ENCODE results near the gene WDR20. TPM values are rescaled to one million over a fixed set of nuclear protein-coding genes. Genes with fewer than 3 reads are reported as not detected.

WDR20 gene
- total RNA-seq, 3 donors from 2014 or later (not counting 1 experiment from before 2014, with no cell fraction given) = 55.5 to 66.7 (median 62.2) TPM

DNA sequence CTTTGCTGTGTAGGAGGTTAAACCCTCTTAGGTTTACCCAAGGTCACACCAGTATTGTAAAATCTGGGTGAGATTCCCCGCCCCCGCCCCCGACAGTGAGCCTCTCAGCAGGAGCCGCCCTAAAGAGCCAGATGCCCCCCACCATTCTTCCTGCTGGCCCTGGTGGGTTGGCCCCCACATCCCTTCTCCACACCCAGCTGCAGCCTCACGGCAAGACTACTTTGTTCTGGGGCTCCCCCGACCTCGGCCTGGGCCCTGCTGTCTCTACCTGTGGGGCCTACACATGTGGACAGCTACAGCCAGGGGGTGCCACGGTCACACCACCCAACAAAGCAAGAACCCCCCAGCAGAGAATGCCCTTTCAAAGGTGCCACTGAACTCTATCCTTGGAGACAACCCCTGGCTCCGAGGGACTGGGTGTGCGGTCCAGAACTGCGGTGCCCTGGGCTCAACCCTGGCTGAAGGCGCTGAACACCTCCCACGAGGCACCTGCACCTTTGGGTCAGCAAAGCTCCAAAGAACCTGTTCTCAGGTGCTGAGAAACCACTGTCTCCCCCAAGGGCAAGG lies 82.4 kb downstream of the WDR20 start:
- Mint-ChIP-seq H3K27ac (no peak overlapping the region), H3K4me1 (peaks cover 3 to 13% of the 10 kb centered on the region in 2 donors), H3K4me3 (no peak overlapping the region), H3K9me3 (no peaks in the 10 kb centered on the region), H3K36me3 (no peaks in the 10 kb centered on the region), H3K27me3 (ENCODE audit: low read depth in 2 of 2) (no peaks in the 10 kb centered on the region)
- Histone ChIP-seq H3K4me3 (ENCODE audit: low read length) (no peak overlapping the region), H3K9me3 (ENCODE audit: control insufficient read depth, insufficient read depth, low read length) (no peaks in the 10 kb centered on the region), H3K4me1 (ENCODE audit: control insufficient read depth, insufficient read depth, low read length) (no peaks in the 10 kb centered on the region), H3K27ac (ENCODE audit: low read length) (no peak overlapping the region), H3K27me3 (ENCODE audit: control insufficient read depth, insufficient read depth, low read length) (no peaks in the 10 kb centered on the region), H3K36me3 (ENCODE audit: control insufficient read depth, insufficient read depth, low read length) (peaks cover 2% of the 10 kb centered on the region)
- 93% methylated on average over 13 of the region's 13 CpGs for WGBS (ENCODE audit: insufficient coverage)
- DNase-seq = no peak
- TF ChIP-seq, protein P1, sequence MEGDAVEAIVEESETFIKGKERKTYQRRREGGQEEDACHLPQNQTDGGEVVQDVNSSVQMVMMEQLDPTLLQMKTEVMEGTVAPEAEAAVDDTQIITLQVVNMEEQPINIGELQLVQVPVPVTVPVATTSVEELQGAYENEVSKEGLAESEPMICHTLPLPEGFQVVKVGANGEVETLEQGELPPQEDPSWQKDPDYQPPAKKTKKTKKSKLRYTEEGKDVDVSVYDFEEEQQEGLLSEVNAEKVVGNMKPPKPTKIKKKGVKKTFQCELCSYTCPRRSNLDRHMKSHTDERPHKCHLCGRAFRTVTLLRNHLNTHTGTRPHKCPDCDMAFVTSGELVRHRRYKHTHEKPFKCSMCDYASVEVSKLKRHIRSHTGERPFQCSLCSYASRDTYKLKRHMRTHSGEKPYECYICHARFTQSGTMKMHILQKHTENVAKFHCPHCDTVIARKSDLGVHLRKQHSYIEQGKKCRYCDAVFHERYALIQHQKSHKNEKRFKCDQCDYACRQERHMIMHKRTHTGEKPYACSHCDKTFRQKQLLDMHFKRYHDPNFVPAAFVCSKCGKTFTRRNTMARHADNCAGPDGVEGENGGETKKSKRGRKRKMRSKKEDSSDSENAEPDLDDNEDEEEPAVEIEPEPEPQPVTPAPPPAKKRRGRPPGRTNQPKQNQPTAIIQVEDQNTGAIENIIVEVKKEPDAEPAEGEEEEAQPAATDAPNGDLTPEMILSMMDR (IDR thresholded peaks at IDR 0.05) = no peak
- ATAC-seq = no peak
- intact Hi-C loops (cut with micrococcal nuclease) = no loop called here

- H3K4me1 Mint-ChIP-seq = peaks cover 3 to 13% of the 10 kb centered on the region in 2 donors
- H3K27ac ChIP-seq (ENCODE audit: low read length) = no peak overlapping the region
- H3K27ac Mint-ChIP-seq = no peak overlapping the region
- H3K4me1 ChIP-seq (ENCODE audit: control insufficient read depth, insufficient read depth, low read length) = no peaks in the 10 kb centered on the region
- no peak overlapping the region for H3K4me3 ChIP-seq (ENCODE audit: low read length)
- DNase-seq (no peak), ATAC-seq (no peak)
- no peaks in the 10 kb centered on the region for H3K9me3 ChIP-seq (ENCODE audit: control insufficient read depth, insufficient read depth, low read length)
- no peak overlapping the region for H3K4me3 Mint-ChIP-seq
- H3K36me3 Mint-ChIP-seq = no peaks in the 10 kb centered on the region
- no peaks in the 10 kb centered on the region for H3K27me3 Mint-ChIP-seq (ENCODE audit: low read depth in 2 of 2)
- 98% methylated on average over 26 of the region's 28 CpGs for WGBS (ENCODE audit: insufficient coverage)
- intact Hi-C loops (cut with micrococcal nuclease) = no loop called here
- H3K27me3 ChIP-seq (ENCODE audit: control insufficient read depth, insufficient read depth, low read length) = no peaks in the 10 kb centered on the region
- peaks cover 2% of the 10 kb centered on the region for H3K36me3 ChIP-seq (ENCODE audit: control insufficient read depth, insufficient read depth, low read length)
- no peaks in the 10 kb centered on the region for H3K9me3 Mint-ChIP-seq
- TF ChIP-seq, protein P1 (IDR thresholded peaks at IDR 0.05) = no peak
Measured at GRCh38 chr14:102222751-102223150, 83.1 kb downstream of the WDR20 start.

DNA sequence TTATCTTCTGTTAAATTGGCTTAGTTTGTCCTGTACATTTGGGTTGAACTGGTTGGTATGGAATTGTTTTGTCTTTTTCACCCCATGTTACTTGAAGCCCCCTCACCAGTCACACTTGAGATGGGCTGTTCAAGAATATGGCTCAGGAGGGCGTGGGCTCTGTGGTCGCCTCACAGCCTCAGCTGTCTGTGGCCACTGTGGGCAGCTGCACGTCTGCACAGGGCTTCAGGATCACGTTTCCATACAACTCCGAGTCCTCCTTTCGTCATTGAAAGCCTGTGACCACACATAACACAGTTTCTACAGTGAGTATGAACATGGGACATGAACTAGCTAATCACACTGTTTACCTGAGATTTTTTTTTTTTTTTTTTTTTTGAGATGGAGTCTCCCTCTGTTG lies 84.0 kb downstream of the WDR20 start:
- Mint-ChIP-seq H3K36me3 (no peaks in the 10 kb centered on the region), H3K4me1 (peaks cover 3 to 13% of the 10 kb centered on the region in 2 donors), H3K27me3 (ENCODE audit: low read depth in 2 of 2) (no peaks in the 10 kb centered on the region), H3K9me3 (no peaks in the 10 kb centered on the region), H3K27ac (no peak overlapping the region), H3K4me3 (no peak overlapping the region)
- peaks cover 2% of the 10 kb centered on the region for H3K36me3 ChIP-seq (ENCODE audit: control insufficient read depth, insufficient read depth, low read length)
- no peak overlapping the region for H3K4me3 ChIP-seq (ENCODE audit: low read length)
- intact Hi-C loops (cut with micrococcal nuclease) = no loop called here
- 69% methylated on average over 6 of the region's 6 CpGs for WGBS (ENCODE audit: insufficient coverage)
- no peaks in the 10 kb centered on the region for H3K4me1 ChIP-seq (ENCODE audit: control insufficient read depth, insufficient read depth, low read length)
- ATAC-seq = peak in 1 of 3 donors; percentile 34
- no peak for DNase-seq
- no peaks in the 10 kb centered on the region for H3K9me3 ChIP-seq (ENCODE audit: control insufficient read depth, insufficient read depth, low read length)
- no peak overlapping the region for H3K27ac ChIP-seq (ENCODE audit: low read length)
- no peaks in the 10 kb centered on the region for H3K27me3 ChIP-seq (ENCODE audit: control insufficient read depth, insufficient read depth, low read length)
- TF ChIP-seq, protein P1 (IDR thresholded peaks at IDR 0.05) = no peak

- 90% methylated on average over 7 of the region's 7 CpGs for WGBS (ENCODE audit: insufficient coverage)
- Mint-ChIP-seq H3K27ac (peak overlapping the region in 1 of 2 donors; percentile 61), H3K9me3 (no peaks in the 10 kb centered on the region), H3K36me3 (no peaks in the 10 kb centered on the region), H3K4me3 (no peak overlapping the region), H3K27me3 (ENCODE audit: low read depth in 2 of 2) (no peaks in the 10 kb centered on the region), H3K4me1 (peaks cover 3 to 13% of the 10 kb centered on the region in 2 donors)
- DNase-seq = no peak
- intact Hi-C loops (cut with micrococcal nuclease) = no loop called here
- no peaks in the 10 kb centered on the region for H3K4me1 ChIP-seq (ENCODE audit: control insufficient read depth, insufficient read depth, low read length)
- no peaks in the 10 kb centered on the region for H3K27me3 ChIP-seq (ENCODE audit: control insufficient read depth, insufficient read depth, low read length)
- H3K27ac ChIP-seq (ENCODE audit: low read length) = no peak overlapping the region
- no peaks in the 10 kb centered on the region for H3K9me3 ChIP-seq (ENCODE audit: control insufficient read depth, insufficient read depth, low read length)
- no peak overlapping the region for H3K4me3 ChIP-seq (ENCODE audit: low read length)
- TF ChIP-seq, protein P1 (IDR thresholded peaks at IDR 0.05) = no peak
- no peak for ATAC-seq
- no peaks in the 10 kb centered on the region for H3K36me3 ChIP-seq (ENCODE audit: control insufficient read depth, insufficient read depth, low read length)
Measured at GRCh38 chr14:102225386-102225785, 85.7 kb downstream of the WDR20 start.

Measured in natural killer cell (primary cell).